WTC11 (cell line): ENCODE data around the gene KCNE2. TPM values are rescaled to one million over a fixed set of nuclear protein-coding genes. Genes with fewer than 3 reads are reported as not detected.
A peak's percentile ranks its signal among the peaks of the same experiment; 100 is the strongest.

ENCODE experiments used
- ATAC-seq: fragments of 200-7000 bp; cut with Tn5 transposase; 2 replicates; pipeline ENCODE4 v1.10.0; 2021; ENCODE audit warnings: mild to moderate bottlenecking, moderate library complexity
- CTCF ChIA-PET: fragments of 300-600 bp; sonication (Branson Sonifier 250); formaldehyde crosslinking; loops from one replicate; lab custom pipeline; 2021; ENCODE audit warnings: antibody characterized with exemption; lab: Charles Lee
- POLR2A ChIA-PET: fragments of 350-600 bp; sonication (Branson Sonifier 250); formaldehyde crosslinking; loops from one replicate; lab custom pipeline; 2021; ENCODE audit warnings: antibody characterized with exemption; lab: Charles Lee
- DNase-seq: peaks from one replicate; pipeline ENCODE4 v3.0.0; 2021; ENCODE audit warnings: low spot score
- H3K27ac Mint-ChIP-seq: 2 replicates; pipeline ENCODE4 v1.8.0; 2021; ENCODE audit warnings: mixed read lengths
- H3K27me3 Mint-ChIP-seq: 2 replicates; pipeline ENCODE4 v1.8.0; 2021; ENCODE audit warnings: low read depth, mild to moderate bottlenecking, moderate library complexity, mixed read lengths
- H3K36me3 Mint-ChIP-seq: 2 replicates; pipeline ENCODE4 v1.8.0; 2021; ENCODE audit warnings: mixed read lengths
- H3K4me1 Mint-ChIP-seq: 2 replicates; pipeline ENCODE4 v1.8.0; 2022; ENCODE audit warnings: mixed read lengths
- H3K4me3 Mint-ChIP-seq: 2 replicates; pipeline ENCODE4 v1.8.0; 2021; ENCODE audit warnings: mild to moderate bottlenecking, moderate library complexity, mixed read lengths
- H3K9me3 Mint-ChIP-seq: 2 replicates; pipeline ENCODE4 v1.8.0; 2021; ENCODE audit warnings: mixed read lengths
- ATF1 ChIP-seq: sonication (generic); formaldehyde crosslinking; IDR thresholded peaks from 2 replicates; pipeline ENCODE4 v1.8.1; 2023; ENCODE audit warnings: mild to moderate bottlenecking, moderate library complexity, missing genetic modification reagents
- ELF4 ChIP-seq: sonication (generic); formaldehyde crosslinking; IDR thresholded peaks from 2 replicates; pipeline ENCODE4 v1.8.1; 2022; ENCODE audit warnings: low read depth, mild to moderate bottlenecking, moderate library complexity, missing genetic modification reagents
- GABPB1 ChIP-seq: sonication (generic); formaldehyde crosslinking; IDR thresholded peaks from 2 replicates; pipeline ENCODE4 v1.8.1; 2023; ENCODE audit warnings: mild to moderate bottlenecking, missing genetic modification reagents
- IRF2 ChIP-seq: sonication (generic); formaldehyde crosslinking; IDR thresholded peaks from 2 replicates; pipeline ENCODE4 v1.8.0; 2022; ENCODE audit warnings: low read depth, missing genetic modification reagents, borderline replicate concordance
- JAZF1 ChIP-seq: fragments of 250-450 bp; sonication (Bioruptor Pico); IDR thresholded peaks from 2 replicates; pipeline ENCODE4 v1.9.0; 2021; ENCODE audit warnings: moderate library complexity, mild to moderate bottlenecking, inconsistent platforms
- MYBL2 ChIP-seq: sonication (generic); formaldehyde crosslinking; IDR thresholded peaks from 2 replicates; pipeline ENCODE4 v1.8.1; 2023; ENCODE audit warnings: mild to moderate bottlenecking, moderate library complexity, missing genetic modification reagents
- NFYB ChIP-seq: sonication (generic); formaldehyde crosslinking; conservative IDR thresholded peaks from 2 replicates; pipeline ENCODE4 v1.8.0; 2022; ENCODE audit warnings: low read depth, missing genetic modification reagents
- NR3C1 ChIP-seq: sonication (generic); formaldehyde crosslinking; conservative IDR thresholded peaks from 2 replicates; pipeline ENCODE4 v1.8.1; 2023; ENCODE audit warnings: low read depth, mild to moderate bottlenecking, missing genetic modification reagents
- OVOL2 ChIP-seq: fragments of 250-450 bp; sonication (Bioruptor Pico); IDR thresholded peaks from 2 replicates; pipeline ENCODE4 v1.9.0; 2021; ENCODE audit warnings: mild to moderate bottlenecking, borderline replicate concordance
- PRRX2 ChIP-seq: fragments of 250-450 bp; sonication (Bioruptor Pico); IDR thresholded peaks from 2 replicates; pipeline ENCODE4 v1.8.0; 2021; ENCODE audit warnings: mild to moderate bottlenecking
- RORB ChIP-seq: fragments of 250-450 bp; sonication (Bioruptor Pico); IDR thresholded peaks from 2 replicates; pipeline ENCODE4 v1.9.0; 2021; ENCODE audit warnings: mild to moderate bottlenecking
- TEAD1 ChIP-seq: sonication (generic); formaldehyde crosslinking; IDR thresholded peaks from 2 replicates; pipeline ENCODE4 v1.8.0; 2022; ENCODE audit warnings: mild to moderate bottlenecking, missing genetic modification reagents
- ZBTB21 ChIP-seq: sonication (generic); formaldehyde crosslinking; IDR thresholded peaks from 2 replicates; pipeline ENCODE4 v1.8.1; 2023; ENCODE audit warnings: mild to moderate bottlenecking, missing genetic modification reagents, borderline replicate concordance
- ZNF121 ChIP-seq: sonication (generic); formaldehyde crosslinking; IDR thresholded peaks from 2 replicates; pipeline ENCODE4 v1.8.0; 2023; ENCODE audit warnings: missing genetic modification reagents
- ZNF138 ChIP-seq: sonication (generic); formaldehyde crosslinking; conservative IDR thresholded peaks from 2 replicates; pipeline ENCODE4 v1.8.1; 2022; ENCODE audit warnings: mild to moderate bottlenecking, moderate library complexity, missing genetic modification reagents
- ZNF232 ChIP-seq: sonication (generic); formaldehyde crosslinking; IDR thresholded peaks from 2 replicates; pipeline ENCODE4 v1.8.0; 2022; ENCODE audit warnings: mild to moderate bottlenecking, missing genetic modification reagents
- ZNF416 ChIP-seq: fragments of 250-450 bp; sonication (Bioruptor Pico); IDR thresholded peaks from 2 replicates; pipeline ENCODE4 v1.9.0; 2021; ENCODE audit warnings: mild to moderate bottlenecking, inconsistent platforms
- ZNF423 ChIP-seq: fragments of 250-450 bp; sonication (Bioruptor Pico); IDR thresholded peaks from 2 replicates; pipeline ENCODE4 v2.1.2; 2022; ENCODE audit warnings: mild to moderate bottlenecking, moderate library complexity
- total RNA-seq: library from RNA; stranded (reverse); gene quantifications from 3 replicates; pipeline ENCODE4 v1.2.3, GENCODE V29; 2021
- TF ChIP-seq, protein P1 (sequence below): sonication (generic); formaldehyde crosslinking; conservative IDR thresholded peaks from 2 replicates; pipeline ENCODE4 v1.8.1; 2022; ENCODE audit warnings: mild to moderate bottlenecking, missing genetic modification reagents
- TF ChIP-seq, protein P2 (sequence below): sonication (generic); formaldehyde crosslinking; IDR thresholded peaks from 2 replicates; pipeline ENCODE4 v1.8.1; 2023; ENCODE audit warnings: mild to moderate bottlenecking, missing genetic modification reagents
- TF ChIP-seq, protein P3 (sequence below): fragments of 250-450 bp; sonication (Bioruptor Pico); IDR thresholded peaks from 2 replicates; pipeline ENCODE4 v1.9.0; 2021; ENCODE audit warnings: mild to moderate bottlenecking
- TF ChIP-seq, protein P4 (sequence below): sonication (generic); formaldehyde crosslinking; IDR thresholded peaks from 2 replicates; pipeline ENCODE4 v1.8.0; 2022; ENCODE audit warnings: mild to moderate bottlenecking, missing genetic modification reagents
- TF ChIP-seq, protein P5 (sequence below): fragments of 250-450 bp; sonication (Bioruptor Pico); IDR thresholded peaks from 2 replicates; pipeline ENCODE4 v1.8.0; 2021; ENCODE audit warnings: mild to moderate bottlenecking
- TF ChIP-seq, protein P6 (sequence below): sonication (generic); formaldehyde crosslinking; IDR thresholded peaks from 2 replicates; pipeline ENCODE4 v1.8.1; 2022; ENCODE audit warnings: low read depth, mild to moderate bottlenecking, moderate library complexity, missing genetic modification reagents, borderline replicate concordance
- TF ChIP-seq, protein P7 (sequence below): sonication (generic); formaldehyde crosslinking; IDR thresholded peaks from 2 replicates; pipeline ENCODE4 v1.8.1; 2022; ENCODE audit warnings: mild to moderate bottlenecking, moderate library complexity, missing genetic modification reagents

KCNE2 gene
- total RNA-seq, 1 experiment from 2014 or later = 0.44 TPM

DNA sequence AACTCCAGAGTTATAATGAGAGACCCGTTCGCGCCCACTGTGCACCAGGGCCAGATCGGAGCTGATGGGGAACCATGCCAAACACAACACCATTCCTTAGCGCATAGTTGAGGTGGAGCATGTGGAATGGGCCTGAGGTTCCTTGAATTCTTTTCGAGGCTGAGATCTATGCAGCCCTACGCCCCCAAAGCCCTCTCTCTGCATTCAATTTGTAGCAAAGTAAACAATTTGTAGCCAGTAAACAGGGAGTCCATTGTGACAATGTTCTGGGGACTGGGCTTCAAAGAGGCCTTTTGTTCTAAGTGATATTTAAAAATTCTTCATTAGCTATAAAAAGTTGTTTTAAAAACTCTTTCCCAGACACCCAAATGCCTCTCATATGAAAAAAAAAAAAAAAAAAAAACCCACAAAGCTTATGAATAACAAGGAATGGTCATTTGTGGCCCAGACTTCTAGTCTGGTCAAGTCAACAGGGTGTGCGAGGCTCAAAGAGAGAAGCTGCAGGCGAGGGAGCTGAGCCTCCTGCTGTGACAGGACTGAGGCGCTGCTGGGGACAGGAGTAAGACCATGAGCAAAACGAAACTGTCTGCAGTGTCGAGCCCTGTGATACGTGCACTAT, 30.6 kb upstream of the KCNE2 start:
- H3K27ac Mint-ChIP-seq = 0 out of 2 replicates have a peak overlapping the region, but pooled peaks have one; percentile 33
- POLR2A ChIA-PET = interaction anchor here (0.7 kb wide), 1 partner anchor 1431 kb away, joined by 6 read pairs; no protein-coding TSS in a partner anchor
- ATAC-seq = no peak

DNA sequence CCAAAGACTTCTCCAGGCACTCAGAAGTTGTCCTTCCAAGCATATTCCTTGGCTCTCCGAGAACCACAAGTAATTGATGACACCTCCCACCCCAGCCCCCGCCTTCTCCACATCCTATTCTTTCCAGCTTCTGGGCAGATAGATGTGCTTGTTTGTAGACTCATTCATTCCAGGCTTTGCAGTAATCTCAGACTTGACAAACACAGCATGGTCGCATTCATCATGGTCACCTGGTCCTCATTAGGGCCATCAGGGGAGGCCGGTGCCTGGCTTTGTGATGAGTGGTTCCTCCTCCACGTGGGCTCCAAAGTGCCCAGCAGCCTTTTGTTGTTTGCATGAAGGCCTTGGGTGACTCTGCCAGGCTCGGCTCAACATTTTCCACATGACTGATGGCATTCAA, 28.5 kb upstream of the KCNE2 start:
- Mint-ChIP-seq H3K27me3 (no peaks in the 10 kb centered on the region), H3K4me1 (0 out of 2 replicates have a peak, but pooled peaks cover 6% of the 10 kb centered on the region), H3K27ac (no peak overlapping the region), H3K36me3 (no peaks in the 10 kb centered on the region), H3K4me3 (no peak overlapping the region), H3K9me3 (peaks cover 4% of the 10 kb centered on the region)
- TF ChIP-seq, protein P1, sequence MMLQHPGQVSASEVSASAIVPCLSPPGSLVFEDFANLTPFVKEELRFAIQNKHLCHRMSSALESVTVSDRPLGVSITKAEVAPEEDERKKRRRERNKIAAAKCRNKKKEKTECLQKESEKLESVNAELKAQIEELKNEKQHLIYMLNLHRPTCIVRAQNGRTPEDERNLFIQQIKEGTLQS (CRISPR knock-in tag) = no peak
- TF ChIP-seq NFYB (CRISPR knock-in tag) = no peak
- no peak for TF ChIP-seq OVOL2
- TF ChIP-seq ZNF416 = no peak
- no peak for TF ChIP-seq IRF2 (CRISPR knock-in tag)
- TF ChIP-seq ZNF138 = no peak
- TF ChIP-seq JAZF1 (CRISPR knock-in tag) = no peak
- TF ChIP-seq, protein P2, sequence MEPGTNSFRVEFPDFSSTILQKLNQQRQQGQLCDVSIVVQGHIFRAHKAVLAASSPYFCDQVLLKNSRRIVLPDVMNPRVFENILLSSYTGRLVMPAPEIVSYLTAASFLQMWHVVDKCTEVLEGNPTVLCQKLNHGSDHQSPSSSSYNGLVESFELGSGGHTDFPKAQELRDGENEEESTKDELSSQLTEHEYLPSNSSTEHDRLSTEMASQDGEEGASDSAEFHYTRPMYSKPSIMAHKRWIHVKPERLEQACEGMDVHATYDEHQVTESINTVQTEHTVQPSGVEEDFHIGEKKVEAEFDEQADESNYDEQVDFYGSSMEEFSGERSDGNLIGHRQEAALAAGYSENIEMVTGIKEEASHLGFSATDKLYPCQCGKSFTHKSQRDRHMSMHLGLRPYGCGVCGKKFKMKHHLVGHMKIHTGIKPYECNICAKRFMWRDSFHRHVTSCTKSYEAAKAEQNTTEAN = no peak
- TF ChIP-seq GABPB1 = no peak
- ATAC-seq (no peak), DNase-seq (no peak)
- POLR2A ChIA-PET = no interaction called here
- CTCF ChIA-PET = interaction anchor here (2.3 kb wide), 1 partner anchor 12 kb away, joined by 19 read pairs; no protein-coding TSS in a partner anchor

More for the DNA sequence above, 30.6 kb upstream of the KCNE2 start:
- Mint-ChIP-seq H3K4me3 (no peak overlapping the region), H3K9me3 (peaks cover 18% of the 10 kb centered on the region)
- TF ChIP-seq, protein P3, sequence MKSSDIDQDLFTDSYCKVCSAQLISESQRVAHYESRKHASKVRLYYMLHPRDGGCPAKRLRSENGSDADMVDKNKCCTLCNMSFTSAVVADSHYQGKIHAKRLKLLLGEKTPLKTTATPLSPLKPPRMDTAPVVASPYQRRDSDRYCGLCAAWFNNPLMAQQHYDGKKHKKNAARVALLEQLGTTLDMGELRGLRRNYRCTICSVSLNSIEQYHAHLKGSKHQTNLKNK (CRISPR knock-in tag) = no peak
- TF ChIP-seq, protein P4, sequence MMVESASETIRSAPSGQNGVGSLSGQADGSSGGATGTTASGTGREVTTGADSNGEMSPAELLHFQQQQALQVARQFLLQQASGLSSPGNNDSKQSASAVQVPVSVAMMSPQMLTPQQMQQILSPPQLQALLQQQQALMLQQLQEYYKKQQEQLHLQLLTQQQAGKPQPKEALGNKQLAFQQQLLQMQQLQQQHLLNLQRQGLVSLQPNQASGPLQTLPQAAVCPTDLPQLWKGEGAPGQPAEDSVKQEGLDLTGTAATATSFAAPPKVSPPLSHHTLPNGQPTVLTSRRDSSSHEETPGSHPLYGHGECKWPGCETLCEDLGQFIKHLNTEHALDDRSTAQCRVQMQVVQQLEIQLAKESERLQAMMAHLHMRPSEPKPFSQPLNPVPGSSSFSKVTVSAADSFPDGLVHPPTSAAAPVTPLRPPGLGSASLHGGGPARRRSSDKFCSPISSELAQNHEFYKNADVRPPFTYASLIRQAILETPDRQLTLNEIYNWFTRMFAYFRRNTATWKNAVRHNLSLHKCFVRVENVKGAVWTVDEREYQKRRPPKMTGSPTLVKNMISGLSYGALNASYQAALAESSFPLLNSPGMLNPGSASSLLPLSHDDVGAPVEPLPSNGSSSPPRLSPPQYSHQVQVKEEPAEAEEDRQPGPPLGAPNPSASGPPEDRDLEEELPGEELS (CRISPR knock-in tag) = no peak
- no peak for TF ChIP-seq ATF1 (CRISPR knock-in tag)
- no peak for TF ChIP-seq ZBTB21 (CRISPR knock-in tag)
- no peak for TF ChIP-seq ZNF423
- no peak for TF ChIP-seq ELF4
- TF ChIP-seq RORB (CRISPR knock-in tag) = no peak
- TF ChIP-seq NFYB (CRISPR knock-in tag) = no peak
- no peak for TF ChIP-seq ZNF121 (CRISPR knock-in tag)
- TF ChIP-seq PRRX2 = no peak
- TF ChIP-seq, protein P5, sequence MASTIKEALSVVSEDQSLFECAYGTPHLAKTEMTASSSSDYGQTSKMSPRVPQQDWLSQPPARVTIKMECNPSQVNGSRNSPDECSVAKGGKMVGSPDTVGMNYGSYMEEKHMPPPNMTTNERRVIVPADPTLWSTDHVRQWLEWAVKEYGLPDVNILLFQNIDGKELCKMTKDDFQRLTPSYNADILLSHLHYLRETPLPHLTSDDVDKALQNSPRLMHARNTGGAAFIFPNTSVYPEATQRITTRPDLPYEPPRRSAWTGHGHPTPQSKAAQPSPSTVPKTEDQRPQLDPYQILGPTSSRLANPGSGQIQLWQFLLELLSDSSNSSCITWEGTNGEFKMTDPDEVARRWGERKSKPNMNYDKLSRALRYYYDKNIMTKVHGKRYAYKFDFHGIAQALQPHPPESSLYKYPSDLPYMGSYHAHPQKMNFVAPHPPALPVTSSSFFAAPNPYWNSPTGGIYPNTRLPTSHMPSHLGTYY = no peak
- no peak for TF ChIP-seq NR3C1 (CRISPR knock-in tag)
- TF ChIP-seq ZNF232 (CRISPR knock-in tag) = no peak
- TF ChIP-seq, protein P6, sequence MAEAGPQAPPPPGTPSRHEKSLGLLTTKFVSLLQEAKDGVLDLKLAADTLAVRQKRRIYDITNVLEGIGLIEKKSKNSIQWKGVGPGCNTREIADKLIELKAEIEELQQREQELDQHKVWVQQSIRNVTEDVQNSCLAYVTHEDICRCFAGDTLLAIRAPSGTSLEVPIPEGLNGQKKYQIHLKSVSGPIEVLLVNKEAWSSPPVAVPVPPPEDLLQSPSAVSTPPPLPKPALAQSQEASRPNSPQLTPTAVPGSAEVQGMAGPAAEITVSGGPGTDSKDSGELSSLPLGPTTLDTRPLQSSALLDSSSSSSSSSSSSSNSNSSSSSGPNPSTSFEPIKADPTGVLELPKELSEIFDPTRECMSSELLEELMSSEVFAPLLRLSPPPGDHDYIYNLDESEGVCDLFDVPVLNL (CRISPR knock-in tag) = no peak
- TF ChIP-seq, protein P7, sequence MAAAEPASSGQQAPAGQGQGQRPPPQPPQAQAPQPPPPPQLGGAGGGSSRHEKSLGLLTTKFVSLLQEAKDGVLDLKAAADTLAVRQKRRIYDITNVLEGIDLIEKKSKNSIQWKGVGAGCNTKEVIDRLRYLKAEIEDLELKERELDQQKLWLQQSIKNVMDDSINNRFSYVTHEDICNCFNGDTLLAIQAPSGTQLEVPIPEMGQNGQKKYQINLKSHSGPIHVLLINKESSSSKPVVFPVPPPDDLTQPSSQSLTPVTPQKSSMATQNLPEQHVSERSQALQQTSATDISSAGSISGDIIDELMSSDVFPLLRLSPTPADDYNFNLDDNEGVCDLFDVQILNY = no peak
- no peak for TF ChIP-seq MYBL2 (CRISPR knock-in tag)
- TF ChIP-seq TEAD1 (CRISPR knock-in tag) = no peak
- TF ChIP-seq, all 79 proteins: peak for 0
- Mint-ChIP-seq H3K27me3 (no peaks in the 10 kb centered on the region; the same call in 1 of the 2 replicates), H3K4me1 (0 out of 2 replicates have a peak, but pooled peaks cover 3% of the 10 kb centered on the region), H3K36me3 (peaks cover 10% of the 10 kb centered on the region)
- DNase-seq = no peak
- CTCF ChIA-PET = interaction anchor here (2.3 kb wide), 1 partner anchor 14 kb away, joined by 19 read pairs; no protein-coding TSS in a partner anchor
